Measurements from ENCODE around the gene TSKU. TPM values are rescaled to one million over a fixed set of nuclear protein-coding genes. Genes with fewer than 3 reads are reported as not detected.
"Not testable (repeated sequence)": the region's sequence is repeated elsewhere in the genome, so short reads cannot be mapped to it uniquely, and the experiment has no call there.

The TSKU gene
- total RNA-seq, 4 donors from 2014 or later, result 19.1 to 60.6 (median 47.1) TPM

- TF ChIP-seq POLR2A (IDR thresholded peaks at IDR 0.05; ENCODE audit: low read depth) (no peak), POLR2AphosphoS5 (IDR thresholded peaks at IDR 0.05) (no peak), CTCF (IDR thresholded peaks at IDR 0.05) (no peak), EP300 (IDR thresholded peaks at IDR 0.05) (no peak)
- no peak overlapping the region for H3K27ac ChIP-seq (replicated peaks in 1 of 4)
- H3K36me3 ChIP-seq, result no peaks in the 10 kb centered on the region
- intact Hi-C loops (cut with DNase I), result no loop called here
- H3K27me3 ChIP-seq, result no peaks in the 10 kb centered on the region
- peaks cover 0 to 17% (median 4%) of the 10 kb centered on the region in 4 donors for H3K9me3 ChIP-seq
- H3K4me3 ChIP-seq, result no peak overlapping the region
- 93% methylated on average over 2 of the region's 2 CpGs for WGBS
- DNase-seq (ENCODE audit: extremely low spot score), result no peak
- no peaks in the 10 kb centered on the region for H3K4me1 ChIP-seq
These were observed 31.3 kb downstream of the TSKU start for GRCh38 chr11:76814414-76814813.

DNA sequence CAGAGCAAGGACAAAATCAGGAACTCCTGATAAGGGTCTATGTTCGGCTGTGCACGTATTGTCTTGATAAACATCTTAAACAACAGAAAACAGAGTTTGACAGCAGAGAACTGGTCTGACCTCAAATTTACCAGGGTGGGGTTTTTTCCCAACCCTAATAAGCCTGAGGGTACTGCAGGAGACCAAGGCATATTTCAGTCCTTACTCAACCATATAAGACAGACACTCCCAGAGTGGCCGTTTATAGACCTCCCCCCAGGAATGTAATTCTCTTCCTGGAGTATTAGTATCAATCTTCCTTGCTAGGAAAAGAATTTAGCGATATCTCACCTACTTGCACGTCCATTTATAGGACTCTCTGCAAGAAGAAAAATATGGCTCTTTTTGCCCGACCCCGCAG is 32.5 kb downstream of the TSKU start:
- DNase-seq (ENCODE audit: extremely low spot score); H3K4me3 ChIP-seq; H3K27ac ChIP-seq (replicated peaks in 1 of 4); H3K36me3 ChIP-seq; H3K27me3 ChIP-seq; intact Hi-C loops (cut with DNase I); H3K4me1 ChIP-seq: not testable (repeated sequence)
- H3K9me3 ChIP-seq, result peaks cover 0 to 17% (median 4%) of the 10 kb centered on the region in 4 donors
- WGBS, result 92% methylated on average over 7 of the region's 7 CpGs

DNA sequence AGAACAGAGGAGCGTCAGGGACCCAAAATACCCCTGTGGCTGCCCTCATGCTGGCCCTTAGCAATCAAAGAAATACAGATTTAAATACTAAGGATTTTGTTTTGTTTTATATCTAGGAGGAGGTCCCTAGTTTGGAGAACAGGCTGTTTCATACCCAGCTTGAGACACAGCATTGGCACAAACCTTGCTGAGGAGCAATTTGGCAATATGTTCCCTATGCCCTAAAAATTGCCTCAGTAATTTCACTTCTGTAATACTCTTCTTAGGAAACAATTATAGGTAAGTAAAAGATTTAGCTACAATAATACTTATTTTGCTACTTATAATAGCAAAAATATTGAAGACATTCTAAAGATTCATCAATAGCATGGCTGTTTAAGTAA is 37.0 kb downstream of the TSKU start:
- no peak overlapping the region for H3K4me3 ChIP-seq
- H3K9me3 ChIP-seq, result peaks cover 0 to 16% (median 2%) of the 10 kb centered on the region in 4 donors
- H3K4me1 ChIP-seq, result peaks cover 0 to 3% (median 2%) of the 10 kb centered on the region in 4 donors
- DNase-seq (ENCODE audit: extremely low spot score), result no peak
- WGBS, result 85% methylated on average over 1 of the region's 1 CpG
- TF ChIP-seq POLR2A (IDR thresholded peaks at IDR 0.05; ENCODE audit: low read depth), result no peak
- TF ChIP-seq POLR2AphosphoS5 (IDR thresholded peaks at IDR 0.05), result no peak
- no peak for TF ChIP-seq CTCF (IDR thresholded peaks at IDR 0.05)
- no peak for TF ChIP-seq EP300 (IDR thresholded peaks at IDR 0.05)
- no peaks in the 10 kb centered on the region for H3K36me3 ChIP-seq
- H3K27me3 ChIP-seq, result no peaks in the 10 kb centered on the region
- H3K27ac ChIP-seq (replicated peaks in 1 of 4), result no peak overlapping the region
- intact Hi-C loops (cut with DNase I), result no loop called here

DNA sequence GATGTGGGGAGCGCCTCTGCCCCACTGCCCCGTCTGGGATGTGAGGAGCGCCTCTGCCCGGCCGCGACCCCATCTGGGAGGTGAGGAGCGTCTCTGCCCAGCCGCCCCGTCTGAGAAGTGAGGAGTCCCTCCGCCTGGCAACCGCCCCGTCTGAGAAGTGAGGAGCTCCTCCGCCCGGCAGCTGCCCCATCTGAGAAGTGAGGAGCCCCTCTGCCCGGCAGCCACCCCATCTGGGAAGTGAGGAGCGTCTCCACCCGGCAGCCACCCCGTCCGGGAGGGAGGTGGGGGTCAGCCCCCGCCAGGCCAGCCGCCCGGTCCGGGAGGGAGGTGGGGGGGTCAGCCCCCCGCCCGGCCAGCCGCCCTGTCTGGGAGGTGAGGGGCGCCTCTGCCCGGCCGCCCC is 38.2 kb downstream of the TSKU start:
- H3K27me3 ChIP-seq; H3K36me3 ChIP-seq; DNase-seq (ENCODE audit: extremely low spot score); H3K4me1 ChIP-seq; H3K27ac ChIP-seq (replicated peaks in 1 of 4); H3K9me3 ChIP-seq; intact Hi-C loops (cut with DNase I); H3K4me3 ChIP-seq: not testable (repeated sequence)
- WGBS, result 100% methylated on average over 4 of the region's 29 CpGs

GRCh38 chr11:76822406-76822805 is 39.2 kb downstream of the TSKU start:
- WGBS, result 67% methylated on average over 1 of the region's 1 CpG
- Histone ChIP-seq H3K4me1 (peaks cover 0 to 7% (median 3%) of the 10 kb centered on the region in 4 donors), H3K27me3 (no peaks in the 10 kb centered on the region), H3K27ac (replicated peaks in 1 of 4) (no peak overlapping the region), H3K36me3 (no peaks in the 10 kb centered on the region), H3K4me3 (no peak overlapping the region), H3K9me3 (no peaks in the 10 kb centered on the region)
- no peak for TF ChIP-seq POLR2AphosphoS5 (IDR thresholded peaks at IDR 0.05)
- no peak for TF ChIP-seq EP300 (IDR thresholded peaks at IDR 0.05)
- TF ChIP-seq CTCF (IDR thresholded peaks at IDR 0.05), result no peak
- no peak for TF ChIP-seq POLR2A (IDR thresholded peaks at IDR 0.05; ENCODE audit: low read depth)
- no peak for DNase-seq (ENCODE audit: extremely low spot score)
- intact Hi-C loops (cut with DNase I), result no loop called here

- intact Hi-C loops (cut with DNase I), result no loop called here
- Histone ChIP-seq H3K9me3 (no peaks in the 10 kb centered on the region), H3K4me1 (peaks cover 0 to 7% (median 3%) of the 10 kb centered on the region in 4 donors), H3K36me3 (no peaks in the 10 kb centered on the region), H3K27me3 (no peaks in the 10 kb centered on the region), H3K27ac (replicated peaks in 1 of 4) (peak overlapping the region; percentile 22 to 74 (median 60)), H3K4me3 (peak overlapping the region in 1 of 4 donors; percentile 27)
- WGBS, result 62% methylated on average over 9 of the region's 9 CpGs
- DNase-seq (ENCODE audit: extremely low spot score), result no peak
- TF ChIP-seq POLR2AphosphoS5 (IDR thresholded peaks at IDR 0.05) (peak; percentile 44 to 58), EP300 (IDR thresholded peaks at IDR 0.05) (no peak)
These were observed 40.4 kb downstream of the TSKU start for GRCh38 chr11:76823481-76824028.
